Measurements from ENCODE around the gene KRT14. TPM values are rescaled to one million over a fixed set of nuclear protein-coding genes. Genes with fewer than 3 reads are reported as not detected.
"Not testable (repeated sequence)": the region's sequence is repeated elsewhere in the genome, so short reads cannot be mapped to it uniquely, and the experiment has no call there.

KRT14 gene
- total RNA-seq, 2 experiments from 2014 or later, result not detected

GRCh38 chr17:41619927-41620582 lies 33.4 kb upstream of the KRT14 start:
- H3K4me1 Mint-ChIP-seq (ENCODE audit: low read depth); H3K9me3 Mint-ChIP-seq; H3K4me3 Mint-ChIP-seq; intact Hi-C loops (cut with micrococcal nuclease); H3K27me3 Mint-ChIP-seq (ENCODE audit: low read depth); H3K36me3 Mint-ChIP-seq (ENCODE audit: low read depth); DNase-seq; H3K27ac Mint-ChIP-seq: not testable (repeated sequence)
- CTCF ChIA-PET, result interaction anchor here (0.7 kb wide), 1 partner anchor 70 kb away, joined by 3 read pairs; no protein-coding TSS in a partner anchor

- Mint-ChIP-seq H3K9me3 (no peaks in the 10 kb centered on the region), H3K27ac (no peak overlapping the region), H3K27me3 (ENCODE audit: low read depth) (no peaks in the 10 kb centered on the region), H3K36me3 (ENCODE audit: low read depth) (no peaks in the 10 kb centered on the region), H3K4me1 (ENCODE audit: low read depth) (no peaks in the 10 kb centered on the region), H3K4me3 (no peak overlapping the region)
- CTCF ChIA-PET, result interaction anchor here (0.7 to 1.0 kb wide), 2 partner anchors 29 to 70 kb away, joined by 3 read pairs; no protein-coding TSS in a partner anchor
- intact Hi-C loops (cut with micrococcal nuclease), result no loop called here
- no peak for DNase-seq
These were observed 32.6 kb upstream of the KRT14 start for GRCh38 chr17:41619036-41619926.

GRCh38 chr17:41618341-41619035 lies 31.8 kb upstream of the KRT14 start:
- H3K27me3 Mint-ChIP-seq (ENCODE audit: low read depth), result no peaks in the 10 kb centered on the region
- CTCF ChIA-PET, result interaction anchor here (1.0 kb wide), 1 partner anchor 29 kb away, joined by 3 read pairs; no protein-coding TSS in a partner anchor
- no peak for DNase-seq
- H3K4me3 Mint-ChIP-seq, result no peak overlapping the region
- H3K27ac Mint-ChIP-seq, result no peak overlapping the region
- no peaks in the 10 kb centered on the region for H3K4me1 Mint-ChIP-seq (ENCODE audit: low read depth)
- H3K36me3 Mint-ChIP-seq (ENCODE audit: low read depth), result no peaks in the 10 kb centered on the region
- no peaks in the 10 kb centered on the region for H3K9me3 Mint-ChIP-seq
- intact Hi-C loops (cut with micrococcal nuclease), result no loop called here

DNA sequence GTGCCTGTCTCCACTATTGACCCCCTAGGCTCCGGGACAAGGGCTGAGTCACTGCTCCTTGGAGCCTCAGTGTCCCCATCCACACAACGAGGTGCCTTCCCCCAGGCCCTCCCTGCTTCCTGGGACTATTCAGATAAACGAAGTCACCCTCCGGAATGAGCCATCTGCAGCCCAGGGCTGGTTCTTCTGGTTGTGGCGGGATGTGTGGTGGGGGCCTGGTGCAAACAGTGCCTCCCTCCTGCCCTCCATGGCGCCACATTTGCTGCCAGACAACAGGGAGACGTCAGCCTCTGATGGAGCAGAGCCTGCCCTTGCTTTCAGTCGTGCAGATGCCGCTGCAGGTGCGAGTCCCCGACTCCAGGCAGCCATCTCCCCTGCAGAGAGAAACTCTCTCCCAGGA lies 31.0 kb upstream of the KRT14 start:
- no peak overlapping the region for H3K4me3 Mint-ChIP-seq
- no peak overlapping the region for H3K27ac Mint-ChIP-seq
- intact Hi-C loops (cut with micrococcal nuclease), result no loop called here
- H3K36me3 Mint-ChIP-seq (ENCODE audit: low read depth), result no peaks in the 10 kb centered on the region
- CTCF ChIA-PET, result no interaction called here
- no peaks in the 10 kb centered on the region for H3K4me1 Mint-ChIP-seq (ENCODE audit: low read depth)
- H3K9me3 Mint-ChIP-seq, result no peaks in the 10 kb centered on the region
- no peaks in the 10 kb centered on the region for H3K27me3 Mint-ChIP-seq (ENCODE audit: low read depth)
- no peak for DNase-seq

GRCh38 chr17:41617136-41617535 lies 30.4 kb upstream of the KRT14 start:
- CTCF ChIA-PET, result no interaction called here
- intact Hi-C loops (cut with micrococcal nuclease), result no loop called here
- no peak for DNase-seq
- Mint-ChIP-seq H3K9me3 (no peaks in the 10 kb centered on the region), H3K27me3 (ENCODE audit: low read depth) (no peaks in the 10 kb centered on the region), H3K4me3 (no peak overlapping the region), H3K27ac (no peak overlapping the region), H3K4me1 (ENCODE audit: low read depth) (no peaks in the 10 kb centered on the region), H3K36me3 (ENCODE audit: low read depth) (no peaks in the 10 kb centered on the region)

DNA sequence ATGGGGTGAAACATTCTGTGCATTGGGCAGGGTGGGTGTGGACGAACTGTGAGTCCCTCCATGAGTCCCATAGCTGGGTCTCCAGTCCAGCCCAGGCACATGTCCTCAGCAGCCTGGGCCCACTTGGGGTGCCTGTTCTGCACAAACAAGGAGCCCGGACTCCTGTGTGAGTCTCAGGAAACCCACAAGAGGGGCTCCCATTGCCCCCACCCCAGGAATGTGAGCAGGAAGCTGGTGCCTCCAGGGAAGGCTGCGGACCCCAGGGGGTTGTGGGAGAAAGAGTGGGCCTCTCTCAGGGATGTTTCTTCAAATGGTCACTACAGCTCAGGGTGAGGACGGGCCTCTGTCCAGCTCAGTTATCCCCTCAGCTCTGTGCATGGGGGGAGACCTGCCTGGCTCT lies 29.8 kb upstream of the KRT14 start:
- DNase-seq; H3K4me3 Mint-ChIP-seq; H3K36me3 Mint-ChIP-seq (ENCODE audit: low read depth); H3K27me3 Mint-ChIP-seq (ENCODE audit: low read depth); H3K4me1 Mint-ChIP-seq (ENCODE audit: low read depth); intact Hi-C loops (cut with micrococcal nuclease); H3K27ac Mint-ChIP-seq; H3K9me3 Mint-ChIP-seq; CTCF ChIA-PET: not testable (repeated sequence)

GRCh38 chr17:41615454-41615853 lies 28.8 kb upstream of the KRT14 start:
- no peaks in the 10 kb centered on the region for H3K4me1 Mint-ChIP-seq (ENCODE audit: low read depth)
- no peaks in the 10 kb centered on the region for H3K36me3 Mint-ChIP-seq (ENCODE audit: low read depth)
- H3K27me3 Mint-ChIP-seq (ENCODE audit: low read depth), result peaks cover 1% of the 10 kb centered on the region
- H3K4me3 Mint-ChIP-seq, result no peak overlapping the region
- no peaks in the 10 kb centered on the region for H3K9me3 Mint-ChIP-seq
- no peak for DNase-seq
- intact Hi-C loops (cut with micrococcal nuclease), result no loop called here
- no peak overlapping the region for H3K27ac Mint-ChIP-seq
- CTCF ChIA-PET, result no interaction called here

- H3K4me1 Mint-ChIP-seq (ENCODE audit: low read depth); H3K27me3 Mint-ChIP-seq (ENCODE audit: low read depth); DNase-seq; H3K27ac Mint-ChIP-seq; H3K4me3 Mint-ChIP-seq; intact Hi-C loops (cut with micrococcal nuclease); H3K9me3 Mint-ChIP-seq; CTCF ChIA-PET; H3K36me3 Mint-ChIP-seq (ENCODE audit: low read depth): not testable (repeated sequence)
These were observed 28.1 kb upstream of the KRT14 start for GRCh38 chr17:41614767-41615166.

DNA sequence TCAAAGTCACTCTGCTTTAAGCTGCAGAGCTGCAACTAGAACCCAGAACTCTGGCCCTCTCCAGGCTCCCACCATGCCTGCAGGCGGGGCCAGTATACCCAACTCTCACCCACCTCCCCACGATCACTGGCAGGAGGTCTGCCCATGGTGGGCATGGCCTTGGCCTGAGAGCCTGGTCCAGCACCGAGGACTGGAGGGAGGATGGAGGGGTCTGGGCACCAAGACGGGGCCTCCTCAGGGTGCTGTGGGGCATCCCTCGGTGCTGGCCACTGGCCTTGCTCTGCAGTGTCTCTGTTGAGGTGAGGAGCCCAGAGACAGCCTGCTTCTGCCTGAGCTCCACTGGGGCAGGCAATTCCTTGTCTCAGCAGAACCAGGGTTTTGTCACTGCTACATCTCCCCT lies 27.4 kb upstream of the KRT14 start:
- CTCF ChIA-PET, result no interaction called here
- no peaks in the 10 kb centered on the region for H3K4me1 Mint-ChIP-seq (ENCODE audit: low read depth)
- H3K9me3 Mint-ChIP-seq, result no peaks in the 10 kb centered on the region
- H3K36me3 Mint-ChIP-seq (ENCODE audit: low read depth), result no peaks in the 10 kb centered on the region
- H3K4me3 Mint-ChIP-seq, result no peak overlapping the region
- no peak for DNase-seq
- no peak overlapping the region for H3K27ac Mint-ChIP-seq
- intact Hi-C loops (cut with micrococcal nuclease), result no loop called here
- peaks cover 4% of the 10 kb centered on the region for H3K27me3 Mint-ChIP-seq (ENCODE audit: low read depth)

DNA sequence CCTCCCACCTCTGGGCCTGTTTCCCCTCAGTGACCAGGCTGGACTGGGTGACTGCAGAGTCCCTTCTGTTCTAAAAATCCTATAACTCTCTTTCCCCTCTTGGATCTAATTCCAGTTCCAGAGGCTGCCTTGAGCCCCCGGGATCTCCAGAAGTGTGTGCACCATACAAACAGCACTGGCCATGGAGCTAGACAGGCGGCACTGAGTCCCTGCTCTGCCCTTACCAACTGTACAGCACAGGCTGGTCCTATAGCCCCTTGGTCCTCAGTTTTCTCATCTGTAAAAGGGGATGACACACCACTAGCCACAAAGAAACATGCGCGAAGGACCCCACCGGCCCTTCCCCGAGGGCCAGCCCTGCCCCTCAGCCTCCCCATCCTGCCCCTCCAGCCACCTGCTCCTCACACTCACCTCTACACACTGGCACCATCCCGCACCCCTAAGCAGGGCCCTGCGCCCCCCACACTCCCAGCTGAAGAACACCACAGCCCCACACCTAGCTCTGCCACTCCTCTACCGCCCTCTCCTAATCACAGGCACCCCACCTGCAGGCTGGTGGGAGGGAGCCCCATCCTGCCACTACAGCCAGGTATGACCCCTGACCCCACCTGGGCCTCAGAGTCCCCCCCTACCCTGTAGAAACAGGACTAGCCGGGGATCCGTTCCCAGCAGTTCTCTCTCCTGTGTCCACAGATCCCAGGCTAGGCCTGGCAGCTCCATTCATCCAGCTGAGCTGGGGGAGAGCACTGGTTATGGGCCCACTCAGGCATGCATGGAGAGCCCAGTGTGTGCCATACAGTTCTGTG lies 26.8 kb upstream of the KRT14 start:
- Mint-ChIP-seq H3K27ac (no peak overlapping the region), H3K4me1 (ENCODE audit: low read depth) (no peaks in the 10 kb centered on the region), H3K36me3 (ENCODE audit: low read depth) (no peaks in the 10 kb centered on the region), H3K27me3 (ENCODE audit: low read depth) (peaks cover 9% of the 10 kb centered on the region), H3K9me3 (no peaks in the 10 kb centered on the region), H3K4me3 (no peak overlapping the region)
- DNase-seq, result no peak
- CTCF ChIA-PET, result no interaction called here
- intact Hi-C loops (cut with micrococcal nuclease), result no loop called here

GRCh38 chr17:41612376-41613160 lies 25.9 kb upstream of the KRT14 start, which contains the start of gene KRT16:
TSS of gene KRT16 (minus strand) at chr17:41612767. CDS start at chr17:41612688, 79 bp downstream.
- DNase-seq; H3K27me3 Mint-ChIP-seq (ENCODE audit: low read depth); intact Hi-C loops (cut with micrococcal nuclease); H3K27ac Mint-ChIP-seq; H3K4me1 Mint-ChIP-seq (ENCODE audit: low read depth); CTCF ChIA-PET; H3K9me3 Mint-ChIP-seq; H3K36me3 Mint-ChIP-seq (ENCODE audit: low read depth); H3K4me3 Mint-ChIP-seq: not testable (repeated sequence)
